Dermis lymphatic vessel endothelial cell (primary cell): ENCODE data around the gene PRAMEF9. TPM values are rescaled to one million over a fixed set of nuclear protein-coding genes. Genes with fewer than 3 reads are reported as not detected.

Experiments used
- total RNA-seq: library from RNA; depleted of rRNA; stranded (reverse); fragments of >200 nt; gene quantifications from 2 replicates; pipeline ENCODE4 v1.2.1, GENCODE V29; 2014

Gene PRAMEF9
- total RNA-seq, result not detected in 2 replicates

DNA sequence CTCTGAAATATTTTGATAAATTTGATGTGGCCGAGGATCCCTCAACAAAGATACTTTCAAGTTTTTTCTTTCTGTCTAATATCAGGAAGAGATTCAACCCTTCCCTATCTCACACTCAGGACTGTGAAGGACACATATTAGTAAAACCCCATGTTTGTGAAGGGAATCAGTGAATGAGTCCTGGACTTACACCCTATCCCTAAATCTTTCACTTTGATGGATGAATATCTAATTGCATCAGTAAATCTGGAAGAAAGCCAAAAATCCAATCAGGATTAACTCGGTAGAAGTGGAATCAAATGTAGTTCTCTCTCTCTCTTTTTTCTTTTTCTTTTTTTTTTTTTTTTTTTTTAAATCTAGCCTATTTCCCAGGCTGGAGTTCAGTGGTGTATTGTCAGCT lies at the start of gene PRAMEF9:
Gene PRAMEF9, plus strand, starts transcription at position 301 of the 400 bp plus-strand sequence. CDS start 3,433 bp downstream, outside the sequence.

DNA sequence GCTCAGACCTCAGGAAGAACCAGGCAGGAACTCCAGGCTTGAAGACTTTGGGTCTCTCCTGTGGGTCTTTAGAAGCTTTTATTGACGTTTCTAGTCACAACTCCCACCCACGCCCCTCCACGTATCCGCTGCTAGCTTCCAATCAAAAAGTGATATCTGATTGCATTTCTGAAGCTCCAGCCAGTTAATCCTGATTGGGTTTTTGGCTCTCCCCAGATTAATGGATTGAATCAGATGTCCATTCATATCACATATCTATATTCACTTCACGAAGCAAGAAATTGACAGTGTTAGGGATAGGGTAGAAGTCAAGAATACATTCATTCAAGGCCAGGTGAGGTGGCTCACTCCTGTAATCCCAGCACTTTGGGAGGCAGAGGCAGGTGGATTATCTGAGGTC lies 15.7 kb upstream of the PRAMEF9 start, which contains the start of gene PRAMEF26:
Gene PRAMEF26, minus strand, starts transcription at position 101 of the 400 bp plus-strand sequence. CDS start 2,914 bp downstream, outside the sequence.

GRCh38 chr1:13165531-13165930 lies 6.1 kb upstream of the PRAMEF9 start, which contains the start of gene HNRNPCL4:
HNRNPCL4 (minus strand) TSS chr1:13165631; CDS start chr1:13165467, 164 bp downstream.

DNA sequence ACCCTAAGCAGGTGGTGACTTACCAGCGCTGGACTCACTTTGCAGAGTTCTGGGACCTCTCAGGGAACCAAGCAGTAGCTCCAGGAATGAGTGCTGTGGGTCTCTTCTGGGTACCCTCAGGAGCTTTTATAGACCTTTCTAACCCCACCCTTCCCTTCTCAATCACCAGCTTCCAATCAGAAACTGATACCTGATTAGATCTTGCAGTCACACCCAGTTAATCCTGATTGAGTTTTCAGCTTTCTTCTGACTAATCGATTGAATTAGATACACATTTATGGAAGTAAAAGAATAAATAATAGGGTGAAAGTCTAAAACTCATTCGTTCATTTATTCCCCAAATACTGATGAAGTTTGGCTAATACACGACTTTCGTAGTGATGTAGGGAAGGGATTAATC lies 29.7 kb downstream of the PRAMEF9 start, which contains the start of gene PRAMEF13:
Gene PRAMEF13, minus strand, starts transcription at position 101 of the 400 bp plus-strand sequence. CDS start 1,820 bp downstream, outside the sequence.

GRCh38 chr1:13225675-13226204 lies 54.1 kb downstream of the PRAMEF9 start, which contains the start of gene PRAMEF18:
PRAMEF18 (minus strand) TSS chr1:13226154; CDS start chr1:13226106, 48 bp downstream.

Other genes with a start within 250 kb of the PRAMEF9 start
- not detected in 2 replicates for gene PRAMEF6, start 224.3 kb upstream of the PRAMEF9 start, total RNA-seq
- not detected in 2 replicates for gene PRAMEF27, start 115.3 kb upstream of the PRAMEF9 start, total RNA-seq
- gene HNRNPCL3, start 111.1 kb upstream of the PRAMEF9 start, total RNA-seq, result not detected in 2 replicates
- not detected in 2 replicates for gene PRAMEF25, start 101.1 kb upstream of the PRAMEF9 start, total RNA-seq
- gene HNRNPCL2, start 55.0 kb upstream of the PRAMEF9 start, total RNA-seq, result not detected in 2 replicates
- not detected in 2 replicates for gene PRAMEF26, start 15.8 kb upstream of the PRAMEF9 start, total RNA-seq
- gene HNRNPCL4, start 6.2 kb upstream of the PRAMEF9 start, total RNA-seq, result not detected in 2 replicates
- not detected in 2 replicates for gene PRAMEF13, start 29.6 kb downstream of the PRAMEF9 start, total RNA-seq
- gene PRAMEF18, start 54.3 kb downstream of the PRAMEF9 start, total RNA-seq, result not detected in 2 replicates
- not detected in 2 replicates for gene PRAMEF5, start 82.3 kb downstream of the PRAMEF9 start, total RNA-seq
- not detected in 2 replicates for gene PRAMEF8, start 113.3 kb downstream of the PRAMEF9 start, total RNA-seq
- gene PRAMEF33, start 131.7 kb downstream of the PRAMEF9 start, total RNA-seq, result not detected in 2 replicates
- not detected in 2 replicates for gene PRAMEF15, start 143.7 kb downstream of the PRAMEF9 start, total RNA-seq
- gene PRAMEF14, start 175.3 kb downstream of the PRAMEF9 start, total RNA-seq, result not detected in 2 replicates
- gene PRAMEF19, start 200.1 kb downstream of the PRAMEF9 start, total RNA-seq, result not detected in 2 replicates
- gene PRAMEF17, start 217.8 kb downstream of the PRAMEF9 start, total RNA-seq, result not detected in 2 replicates
- not detected in 2 replicates for gene PRAMEF20, start 238.6 kb downstream of the PRAMEF9 start, total RNA-seq